Measurements from ENCODE around the gene TGFBR3. TPM values are rescaled to one million over a fixed set of nuclear protein-coding genes. Genes with fewer than 3 reads are reported as not detected.
A peak's percentile ranks its signal among the peaks of the same experiment; 100 is the strongest.

Gene TGFBR3
- total RNA-seq, 1 donor, result 32.2 TPM

GRCh38 chr1:91725989-91726721 is 159.8 kb downstream of the TGFBR3 start:
- Histone ChIP-seq H3K4me1 (ENCODE audit: insufficient read depth, low read length) (peaks cover 27% of the 10 kb centered on the region), H3K79me2 (ENCODE audit: insufficient read depth, low read length) (no peaks in the 10 kb centered on the region), H4K20me1 (ENCODE audit: insufficient read depth, low read length) (peaks cover 2% of the 10 kb centered on the region), H3K27me3 (ENCODE audit: insufficient read depth, low read length) (no peaks in the 10 kb centered on the region), H3K9me3 (ENCODE audit: low read depth, low read length) (no peaks in the 10 kb centered on the region), H3K36me3 (ENCODE audit: insufficient read depth, low read length) (no peaks in the 10 kb centered on the region), H3K4me2 (ENCODE audit: insufficient read depth, low read length) (peak overlapping the region; percentile 70), H2AFZ (ENCODE audit: low read length) (no peak overlapping the region), H3K27ac (ENCODE audit: low read depth, low read length) (peak overlapping the region; percentile 98), H3K4me3 (ENCODE audit: insufficient read depth, low read length) (peak overlapping the region; percentile 17)
- TF ChIP-seq, protein P1, sequence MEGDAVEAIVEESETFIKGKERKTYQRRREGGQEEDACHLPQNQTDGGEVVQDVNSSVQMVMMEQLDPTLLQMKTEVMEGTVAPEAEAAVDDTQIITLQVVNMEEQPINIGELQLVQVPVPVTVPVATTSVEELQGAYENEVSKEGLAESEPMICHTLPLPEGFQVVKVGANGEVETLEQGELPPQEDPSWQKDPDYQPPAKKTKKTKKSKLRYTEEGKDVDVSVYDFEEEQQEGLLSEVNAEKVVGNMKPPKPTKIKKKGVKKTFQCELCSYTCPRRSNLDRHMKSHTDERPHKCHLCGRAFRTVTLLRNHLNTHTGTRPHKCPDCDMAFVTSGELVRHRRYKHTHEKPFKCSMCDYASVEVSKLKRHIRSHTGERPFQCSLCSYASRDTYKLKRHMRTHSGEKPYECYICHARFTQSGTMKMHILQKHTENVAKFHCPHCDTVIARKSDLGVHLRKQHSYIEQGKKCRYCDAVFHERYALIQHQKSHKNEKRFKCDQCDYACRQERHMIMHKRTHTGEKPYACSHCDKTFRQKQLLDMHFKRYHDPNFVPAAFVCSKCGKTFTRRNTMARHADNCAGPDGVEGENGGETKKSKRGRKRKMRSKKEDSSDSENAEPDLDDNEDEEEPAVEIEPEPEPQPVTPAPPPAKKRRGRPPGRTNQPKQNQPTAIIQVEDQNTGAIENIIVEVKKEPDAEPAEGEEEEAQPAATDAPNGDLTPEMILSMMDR (IDR thresholded peaks at IDR 0.05; ENCODE audit: extremely low read depth, low read depth, low read length), result no peak
- peak; percentile 87 for DNase-seq (ENCODE audit: insufficient read length, low spot score, missing footprints)

DNA sequence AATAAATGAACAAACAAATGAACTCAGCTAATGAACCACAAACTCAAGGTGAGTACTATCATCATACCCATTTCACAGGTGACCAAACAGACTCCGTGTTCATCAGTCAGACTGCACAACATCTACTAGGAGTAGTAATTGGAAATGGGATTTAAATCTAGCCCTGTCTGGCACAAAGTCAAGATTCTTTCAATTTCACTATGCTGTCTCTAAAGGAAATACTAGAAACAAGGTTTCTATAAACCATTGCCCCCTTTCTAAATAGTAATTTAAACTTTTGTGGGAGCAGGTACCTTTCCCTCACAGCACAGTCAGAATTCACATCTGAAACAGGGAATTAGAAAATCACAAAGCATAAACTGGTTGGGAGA is 160.3 kb downstream of the TGFBR3 start:
- DNase-seq (ENCODE audit: insufficient read length, low spot score, missing footprints), result no peak
- TF ChIP-seq, protein P1 (IDR thresholded peaks at IDR 0.05; ENCODE audit: extremely low read depth, low read depth, low read length), result no peak
- no peak overlapping the region for H2AFZ ChIP-seq (ENCODE audit: low read length)
- H3K27me3 ChIP-seq (ENCODE audit: insufficient read depth, low read length), result no peaks in the 10 kb centered on the region
- H3K4me3 ChIP-seq (ENCODE audit: insufficient read depth, low read length), result no peak overlapping the region
- H3K4me1 ChIP-seq (ENCODE audit: insufficient read depth, low read length), result peaks cover 21% of the 10 kb centered on the region
- no peaks in the 10 kb centered on the region for H3K36me3 ChIP-seq (ENCODE audit: insufficient read depth, low read length)
- no peaks in the 10 kb centered on the region for H3K79me2 ChIP-seq (ENCODE audit: insufficient read depth, low read length)
- H3K27ac ChIP-seq (ENCODE audit: low read depth, low read length), result peak overlapping the region; percentile 98
- no peaks in the 10 kb centered on the region for H4K20me1 ChIP-seq (ENCODE audit: insufficient read depth, low read length)
- peak overlapping the region; percentile 70 for H3K4me2 ChIP-seq (ENCODE audit: insufficient read depth, low read length)
- H3K9me3 ChIP-seq (ENCODE audit: low read depth, low read length), result no peaks in the 10 kb centered on the region

- no peak for DNase-seq (ENCODE audit: insufficient read length, low spot score, missing footprints)
- no peak overlapping the region for H3K27ac ChIP-seq (ENCODE audit: low read depth, low read length)
- no peak overlapping the region for H3K4me3 ChIP-seq (ENCODE audit: insufficient read depth, low read length)
- H2AFZ ChIP-seq (ENCODE audit: low read length), result no peak overlapping the region
- peaks cover 20% of the 10 kb centered on the region for H3K4me1 ChIP-seq (ENCODE audit: insufficient read depth, low read length)
- no peaks in the 10 kb centered on the region for H3K27me3 ChIP-seq (ENCODE audit: insufficient read depth, low read length)
- H4K20me1 ChIP-seq (ENCODE audit: insufficient read depth, low read length), result no peaks in the 10 kb centered on the region
- H3K36me3 ChIP-seq (ENCODE audit: insufficient read depth, low read length), result no peaks in the 10 kb centered on the region
- no peaks in the 10 kb centered on the region for H3K9me3 ChIP-seq (ENCODE audit: low read depth, low read length)
- no peak overlapping the region for H3K4me2 ChIP-seq (ENCODE audit: insufficient read depth, low read length)
- TF ChIP-seq, protein P1 (IDR thresholded peaks at IDR 0.05; ENCODE audit: extremely low read depth, low read depth, low read length), result no peak
- no peaks in the 10 kb centered on the region for H3K79me2 ChIP-seq (ENCODE audit: insufficient read depth, low read length)
Measured at GRCh38 chr1:91724644-91725043, 161.3 kb downstream of the TGFBR3 start.

DNA sequence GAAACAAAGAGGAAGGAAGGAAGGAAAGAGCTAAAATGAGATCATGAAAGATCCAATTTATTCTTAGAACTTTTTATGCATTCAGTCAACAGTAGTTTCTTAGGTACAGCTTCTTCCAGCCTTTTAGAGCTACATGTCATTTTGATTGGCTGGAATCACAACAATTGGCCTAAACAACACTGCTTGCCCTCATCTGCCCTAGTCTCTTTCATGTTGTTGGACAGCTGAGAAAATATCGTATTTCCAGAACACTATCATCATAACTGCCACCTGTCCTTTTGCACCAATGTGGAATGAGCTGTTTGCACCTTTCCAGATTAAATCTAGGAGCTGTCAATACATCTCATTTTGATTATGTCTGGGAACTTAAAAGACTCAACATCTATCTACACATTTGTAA is 161.7 kb downstream of the TGFBR3 start:
- H3K9me3 ChIP-seq (ENCODE audit: low read depth, low read length), result no peaks in the 10 kb centered on the region
- H3K27me3 ChIP-seq (ENCODE audit: insufficient read depth, low read length), result no peaks in the 10 kb centered on the region
- H3K4me1 ChIP-seq (ENCODE audit: insufficient read depth, low read length), result peaks cover 20% of the 10 kb centered on the region
- H3K79me2 ChIP-seq (ENCODE audit: insufficient read depth, low read length), result no peaks in the 10 kb centered on the region
- no peak for DNase-seq (ENCODE audit: insufficient read length, low spot score, missing footprints)
- peaks cover 3% of the 10 kb centered on the region for H3K36me3 ChIP-seq (ENCODE audit: insufficient read depth, low read length)
- H2AFZ ChIP-seq (ENCODE audit: low read length), result no peak overlapping the region
- TF ChIP-seq, protein P1 (IDR thresholded peaks at IDR 0.05; ENCODE audit: extremely low read depth, low read depth, low read length), result no peak
- no peak overlapping the region for H3K4me3 ChIP-seq (ENCODE audit: insufficient read depth, low read length)
- no peak overlapping the region for H3K4me2 ChIP-seq (ENCODE audit: insufficient read depth, low read length)
- H3K27ac ChIP-seq (ENCODE audit: low read depth, low read length), result no peak overlapping the region
- no peaks in the 10 kb centered on the region for H4K20me1 ChIP-seq (ENCODE audit: insufficient read depth, low read length)
